ENCODE measurements around the gene SLIT3. TPM values are rescaled to one million over a fixed set of nuclear protein-coding genes. Genes with fewer than 3 reads are reported as not detected.

Gene SLIT3
- total RNA-seq, 1 experiment from 2014 or later = 0.92 TPM

- H3K23ac ChIP-seq (ENCODE audit: insufficient read length, low read depth, low read length) = no peak overlapping the region
Observed at GRCh38 chr5:168969326-168969886, 331.5 kb downstream of the SLIT3 start.

More at GRCh38 chr5:168969326-168969886, 331.5 kb downstream of the SLIT3 start:
- Histone ChIP-seq H3K18ac (ENCODE audit: insufficient read length, low read depth, low read length) (no peak overlapping the region), H3K23me2 (ENCODE audit: insufficient read length, low read depth, low read length, poor library complexity, severe bottlenecking) (no peaks in the 10 kb centered on the region), H2BK15ac (ENCODE audit: low read depth, low read length) (no peak overlapping the region), H3K27me3 (ENCODE audit: insufficient read depth, low read length) (no peaks in the 10 kb centered on the region), H3K27ac (ENCODE audit: insufficient read length, low read depth, low read length) (no peak overlapping the region), H3K9ac (ENCODE audit: extremely low read depth, insufficient read length, low read length) (no peak overlapping the region), H3K4me1 (ENCODE audit: insufficient read depth, low read length) (no peaks in the 10 kb centered on the region), H2BK20ac (ENCODE audit: low read depth, low read length, poor library complexity, severe bottlenecking) (no peak overlapping the region), H2AK5ac (ENCODE audit: insufficient read length, low read length) (no peak overlapping the region), H2BK12ac (ENCODE audit: insufficient read length, low read depth, low read length) (no peak overlapping the region), H3K79me2 (ENCODE audit: insufficient read depth, low read length) (no peaks in the 10 kb centered on the region), H4K5ac (ENCODE audit: insufficient read length, low read depth, low read length) (no peak overlapping the region), H4K91ac (ENCODE audit: insufficient read length, low read depth, low read length) (no peak overlapping the region), H3K9me3 (ENCODE audit: control insufficient read depth, low read depth, low read length) (no peaks in the 10 kb centered on the region), H4K20me1 (ENCODE audit: control insufficient read depth, insufficient read depth, insufficient read length) (no peaks in the 10 kb centered on the region), H3K4me2 (ENCODE audit: insufficient read depth, insufficient read length, low read length) (no peak overlapping the region), H3K14ac (ENCODE audit: insufficient read depth, low read length) (no peak overlapping the region), H2AFZ (ENCODE audit: low read length) (no peak overlapping the region), H2BK120ac (ENCODE audit: low read depth, low read length, poor library complexity, severe bottlenecking) (no peak overlapping the region), H3K56ac (ENCODE audit: insufficient read length, low read depth, low read length) (no peak overlapping the region), H2BK5ac (ENCODE audit: insufficient read length, low read length) (no peak overlapping the region), H4K8ac (replicated peaks; ENCODE audit: insufficient read length, low read depth, low read length) (no peak overlapping the region), H3T11ph (ENCODE audit: low read length) (no peak overlapping the region), H3K4ac (ENCODE audit: low read depth, low read length) (no peak overlapping the region), H3K79me1 (ENCODE audit: insufficient read depth, low read depth, low read length, poor library complexity, severe bottlenecking) (no peaks in the 10 kb centered on the region)
- H3K4me1 Mint-ChIP-seq = 0 out of 4 replicates have a peak, but pooled peaks cover 0 to 3% of the 10 kb centered on the region in 2 experiments
- H3K27me3 Mint-ChIP-seq (ENCODE audit: low read depth) = peaks cover 10% of the 10 kb centered on the region
- DNase-seq = no peak
- H3K36me3 Mint-ChIP-seq (ENCODE audit: insufficient read depth in 1 of 3, low read depth in 3 of 3) = no peaks in the 10 kb centered on the region
- no peak for TF ChIP-seq CTCF (conservative IDR thresholded peaks at IDR 0.05)
- H3K27ac Mint-ChIP-seq = no peak overlapping the region
- no CpG with 5 or more reads among the region's 8 CpGs for WGBS (ENCODE audit: extremely low coverage, insufficient read length, low lambda C conversion rate)
- no peaks in the 10 kb centered on the region; a peak in 1 of 5 replicates for H3K9me3 Mint-ChIP-seq
- H3K4me3 Mint-ChIP-seq = no peak overlapping the region
